Spleen (tissue), 7 donors: ENCODE measurements around the gene CUEDC1.

Experiments
- POLR2A ChIP-seq, 3 donors: fragments of 450-650 bp; IDR thresholded peaks; one replicate each; pipeline ENCODE4 v1.5.1; 2017; ENCODE audit warnings: antibody characterized with exemption in 3 of 3, mild to moderate bottlenecking in 1 of 3
- POLR2AphosphoS5 ChIP-seq, 3 donors: sonication (generic); formaldehyde crosslinking; IDR thresholded peaks; one replicate each; pipeline ENCODE4 v1.5.1; 2017; ENCODE audit warnings: antibody characterized with exemption in 3 of 3
- TF ChIP-seq, protein P1 (sequence below), 11 experiments: fragments of 200-600 bp in 7 of 11; fragments of 450-650 bp in 4 of 11; sonication (generic) in 4 of 11; IDR thresholded peaks in 8 of 11; conservative IDR thresholded peaks in 3 of 11; 1 replicate in 7 of 11; 2 replicates in 4 of 11; pipeline versions ENCODE4 v1.4.0 to v1.8.0; 2016 to 2021; ENCODE audit warnings: antibody characterized with exemption in 11 of 11, inconsistent platforms in 4 of 11, mild to moderate bottlenecking in 1 of 11
- donor health status: DM: no; HTN: no; CAD: no; lungs with moderate emphysema.
- donor health status: DM: no; HTN: no; CAD: no.
- donor health status: DM: no; HTN: no; CAD: no.

DNA sequence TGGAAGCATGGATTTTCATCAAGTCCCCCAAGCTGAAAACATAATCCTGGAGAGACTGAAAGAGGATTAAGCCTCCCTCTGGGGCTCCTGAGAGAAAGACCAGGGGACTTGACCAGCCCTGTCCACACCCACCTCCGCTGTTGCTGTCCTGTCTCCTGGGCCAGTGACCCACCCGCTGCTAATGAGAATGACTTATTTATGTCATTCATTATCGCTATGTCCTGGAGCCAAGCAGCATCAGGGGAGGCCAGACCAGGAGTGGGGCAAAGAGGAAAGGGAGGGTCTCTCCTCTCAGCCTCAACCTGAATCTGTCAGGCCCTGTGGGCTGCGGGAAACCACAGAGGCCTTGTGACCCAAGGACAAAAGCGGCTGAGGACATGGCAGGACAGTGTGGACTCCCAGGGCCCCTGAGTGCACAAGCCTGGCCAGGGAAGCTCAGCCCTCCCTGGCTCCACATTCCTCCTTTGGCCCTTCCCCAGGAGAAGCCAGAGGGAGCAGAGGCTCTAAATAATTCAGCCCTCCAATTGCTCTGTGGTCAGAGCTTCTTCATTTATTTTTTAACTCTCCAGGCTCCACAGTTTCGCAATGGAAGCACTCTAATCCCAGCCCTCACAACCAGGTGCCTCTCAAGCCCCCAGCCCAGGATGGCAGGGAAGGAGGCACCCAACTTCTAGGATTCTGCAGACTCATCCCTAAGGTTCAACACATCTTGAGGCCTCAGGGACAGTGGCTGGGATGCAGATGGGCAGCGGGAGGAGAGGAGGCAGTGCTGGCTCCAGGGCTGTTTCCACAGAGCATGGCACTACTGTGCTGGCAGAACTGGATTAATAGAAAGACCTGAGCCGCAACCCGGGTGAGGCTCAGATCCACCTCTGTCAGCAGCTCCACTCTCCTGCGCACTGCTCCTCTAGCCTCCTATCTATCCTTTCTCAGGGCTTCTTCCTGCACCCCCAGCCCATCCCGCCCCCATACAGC is 19.1 kb downstream of the CUEDC1 start:
- TF ChIP-seq, protein P1, sequence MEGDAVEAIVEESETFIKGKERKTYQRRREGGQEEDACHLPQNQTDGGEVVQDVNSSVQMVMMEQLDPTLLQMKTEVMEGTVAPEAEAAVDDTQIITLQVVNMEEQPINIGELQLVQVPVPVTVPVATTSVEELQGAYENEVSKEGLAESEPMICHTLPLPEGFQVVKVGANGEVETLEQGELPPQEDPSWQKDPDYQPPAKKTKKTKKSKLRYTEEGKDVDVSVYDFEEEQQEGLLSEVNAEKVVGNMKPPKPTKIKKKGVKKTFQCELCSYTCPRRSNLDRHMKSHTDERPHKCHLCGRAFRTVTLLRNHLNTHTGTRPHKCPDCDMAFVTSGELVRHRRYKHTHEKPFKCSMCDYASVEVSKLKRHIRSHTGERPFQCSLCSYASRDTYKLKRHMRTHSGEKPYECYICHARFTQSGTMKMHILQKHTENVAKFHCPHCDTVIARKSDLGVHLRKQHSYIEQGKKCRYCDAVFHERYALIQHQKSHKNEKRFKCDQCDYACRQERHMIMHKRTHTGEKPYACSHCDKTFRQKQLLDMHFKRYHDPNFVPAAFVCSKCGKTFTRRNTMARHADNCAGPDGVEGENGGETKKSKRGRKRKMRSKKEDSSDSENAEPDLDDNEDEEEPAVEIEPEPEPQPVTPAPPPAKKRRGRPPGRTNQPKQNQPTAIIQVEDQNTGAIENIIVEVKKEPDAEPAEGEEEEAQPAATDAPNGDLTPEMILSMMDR (IDR thresholded peaks at IDR 0.05 in 8 of 11, conservative IDR thresholded peaks at IDR 0.05 in 3 of 11): no peak
- TF ChIP-seq POLR2A (IDR thresholded peaks at IDR 0.05) (no peak), POLR2AphosphoS5 (IDR thresholded peaks at IDR 0.05) (peak in 1 of 3 donors; percentile 22)
